GM12878 (cell line): ENCODE measurements around the gene DNAH1. TPM values are rescaled to one million over a fixed set of nuclear protein-coding genes. Genes with fewer than 3 reads are reported as not detected.

ENCODE experiments used
- ATAC-seq: fragments of 200-7000 bp; cut with Tn5 transposase; 3 replicates; pipeline ENCODE4 v1.9.1; 2020; ENCODE audit warnings: mild to moderate bottlenecking, moderate library complexity
- BruUV-seq: library from RNA; stranded (reverse); fragments of 400-500 nt; replicated peaks from 2 replicates; lab custom pipeline; 2021; lab: Mats Ljungman, UMichigan
- CTCF ChIA-PET: fragments of 300-600 bp; sonication (Branson Sonifier 250); formaldehyde crosslinking; extraction: SDS; loops from one replicate; lab custom pipeline; 2021; ENCODE audit warnings: inconsistent platforms; lab: Yijun Ruan, JAX
- POLR2A ChIA-PET: fragments of 350-600 bp; formaldehyde crosslinking; extraction: SDS; loops from one replicate; lab custom pipeline; 2021; ENCODE audit warnings: inconsistent platforms; lab: Charles Lee
- RAD21 ChIA-PET: fragments of 300-600 bp; sonication (Branson Sonifier 250); formaldehyde crosslinking; loops from one replicate; lab custom pipeline; 2023; ENCODE audit warnings: antibody characterized with exemption; ENCODE audit not compliant: unreplicated experiment; lab: Charles Lee
- SMC1A ChIA-PET: fragments of 300-600 bp; sonication (Branson Sonifier 250); formaldehyde crosslinking; loops from one replicate; lab custom pipeline; 2023; ENCODE audit not compliant: unreplicated experiment, uncharacterized antibody; lab: Charles Lee
- DNase-seq: peaks from one replicate; pipeline ENCODE4 v3.0.0-alpha.2; 2011; ENCODE audit warnings: low read depth, low spot score
- FAIRE-seq: peaks from 3 replicates; lab custom pipeline; 2011; peaks lifted over from hg19 to GRCh38; lab: Jason Lieb, UNC
- H2AFZ ChIP-seq: 2 replicates; pipeline ENCODE4 v1.6.0; 2011; ENCODE audit warnings: low read depth, low read length, control low read depth; ENCODE audit not compliant: control insufficient read depth
- H3K27ac ChIP-seq: 2 replicates; pipeline ENCODE4 v1.5.1; 2011; ENCODE audit warnings: control low read depth; ENCODE audit not compliant: control insufficient read depth, insufficient read depth
- H3K27me3 ChIP-seq, 2 experiments: replicated peaks in 1 of 2; 2 replicates each; pipeline versions ENCODE4 v1.6.0 to v1.6.1; 2011; ENCODE audit warnings: low read length in 1 of 2; ENCODE audit not compliant: control insufficient read depth in 2 of 2, insufficient read depth in 2 of 2
- H3K36me3 ChIP-seq, 2 experiments: 2 replicates each; pipeline ENCODE4 v1.5.1; 2011; ENCODE audit warnings: low read length in 1 of 2; ENCODE audit not compliant: control insufficient read depth in 2 of 2, insufficient read depth in 2 of 2
- H3K4me1 ChIP-seq: 2 replicates; pipeline ENCODE4 v1.6.1; 2011; ENCODE audit warnings: mild to moderate bottlenecking, low read length, moderate library complexity, mixed read lengths; ENCODE audit not compliant: control insufficient read depth, insufficient read depth
- H3K4me2 ChIP-seq: 2 replicates; pipeline ENCODE4 v1.6.0; 2011; ENCODE audit warnings: control low read depth; ENCODE audit not compliant: control insufficient read depth, insufficient read depth
- H3K4me3 ChIP-seq: fragments of 200-600 bp; sonication (generic); 2 replicates; pipeline ENCODE4 v1.5.1; 2016
- H3K79me2 ChIP-seq: 2 replicates; pipeline ENCODE4 v1.6.0; 2011; ENCODE audit warnings: low read length; ENCODE audit not compliant: control insufficient read depth, insufficient read depth
- H3K9ac ChIP-seq: 2 replicates; pipeline ENCODE4 v1.8.0; 2011; ENCODE audit warnings: low read length, control low read depth, mixed read lengths; ENCODE audit not compliant: control insufficient read depth, insufficient read depth
- H3K9me3 ChIP-seq: replicated peaks from 3 replicates; pipeline ENCODE4 v1.5.1; 2011; ENCODE audit warnings: mild to moderate bottlenecking, low read length; ENCODE audit not compliant: control insufficient read depth, insufficient read depth
- H4K20me1 ChIP-seq: 2 replicates; pipeline ENCODE4 v1.6.0; 2011; ENCODE audit not compliant: control insufficient read depth, insufficient read depth
- ATF3 ChIP-seq: IDR thresholded peaks from 2 replicates; pipeline ENCODE4 v1.6.1; 2011; ENCODE audit warnings: low read depth, mild to moderate bottlenecking, low read length, moderate library complexity, borderline replicate concordance; ENCODE audit errors: extremely low read depth
- E4F1 ChIP-seq: fragments of 450-650 bp; IDR thresholded peaks from 2 replicates; pipeline ENCODE4 v1.6.1; 2018; ENCODE audit warnings: borderline replicate concordance, mild to moderate bottlenecking; ENCODE audit not compliant: partially characterized antibody
- ETV6 ChIP-seq, 2 experiments: fragments of 450-650 bp in 1 of 2; IDR thresholded peaks in 1 of 2; conservative IDR thresholded peaks in 1 of 2; 2 replicates each; pipeline ENCODE4 v1.6.1; 2014; ENCODE audit warnings: antibody characterized with exemption in 1 of 2, borderline replicate concordance in 1 of 2, low read depth in 1 of 2, mild to moderate bottlenecking in 1 of 2, moderate library complexity in 1 of 2
- EZH2 ChIP-seq: IDR thresholded peaks from 2 replicates; pipeline ENCODE4 v1.6.1; 2012; ENCODE audit warnings: low read depth, mild to moderate bottlenecking, control low read depth, inconsistent platforms, low read length, borderline replicate concordance; ENCODE audit not compliant: control insufficient read depth
- HDAC6 ChIP-seq: fragments of 200-600 bp; sonication (generic); IDR thresholded peaks from one replicate; pipeline ENCODE4 v1.8.0; 2017; ENCODE audit warnings: antibody characterized with exemption; ENCODE audit not compliant: unreplicated experiment
- IKZF1 ChIP-seq: fragments of 450-650 bp; conservative IDR thresholded peaks from 2 replicates; pipeline ENCODE4 v1.6.1; 2017; ENCODE audit warnings: antibody characterized with exemption, mild to moderate bottlenecking
- NR2C1 ChIP-seq: fragments of 450-650 bp; IDR thresholded peaks from 2 replicates; pipeline ENCODE4 v1.6.1; 2017; ENCODE audit warnings: antibody characterized with exemption, mild to moderate bottlenecking, moderate library complexity
- PBX3 ChIP-seq: IDR thresholded peaks from 2 replicates; pipeline ENCODE4 v1.6.1; 2011; ENCODE audit warnings: mild to moderate bottlenecking, low read depth, low read length, moderate library complexity; ENCODE audit not compliant: insufficient replicate concordance
- SREBF1 ChIP-seq: IDR thresholded peaks from 2 replicates; pipeline ENCODE4 v1.6.1; 2012; ENCODE audit warnings: mild to moderate bottlenecking, low read length
- YY1 ChIP-seq: IDR thresholded peaks from 2 replicates; pipeline ENCODE4 v1.6.1; 2011; ENCODE audit warnings: low read depth, mild to moderate bottlenecking, low read length
- ZNF687 ChIP-seq: fragments of 450-650 bp; IDR thresholded peaks from 2 replicates; pipeline ENCODE4 v1.6.1; 2017; ENCODE audit warnings: mild to moderate bottlenecking, moderate library complexity
- ZSCAN29 ChIP-seq: fragments of 450-650 bp; IDR thresholded peaks from 2 replicates; pipeline ENCODE4 v1.6.1; 2017; ENCODE audit warnings: mild to moderate bottlenecking, moderate library complexity
- WGBS: methylation state at CpG from one replicate; pipeline ENCODE4 v1.1.6; 2016; ENCODE audit warnings: low lambda C conversion rate; ENCODE audit not compliant: insufficient replicate concordance, insufficient coverage; ENCODE audit errors: missing lambda C conversion rate; 5-methylcytosine and 5-hydroxymethylcytosine counted together
- in situ Hi-C: fragments of 300-500 bp; cut with MboI; formaldehyde crosslinking; loops from 9 replicates; pipeline ENCODE4 v1.14.3; 2018; ENCODE audit warnings: mixed read lengths
- intact Hi-C: fragments of 100-400 bp; cut with micrococcal nuclease; formaldehyde crosslinking; loops from one replicate; pipeline ENCODE4 v1.14.2; 2022; ENCODE audit not compliant: unreplicated experiment
- polyA plus RNA-seq, 11 experiments: library from polyadenylated mRNA; depleted of rRNA in 4 of 11; unstranded in 6 of 11; stranded (reverse) in 5 of 11; fragments of >200 nt; fragmentation: Nextera tagmentation in 4 of 11; fragmentation: Illumina TruSeq in 1 of 11; extraction: Ambion mirVana in 4 of 11; extraction: Trizol in 1 of 11; gene quantifications; 1 replicate in 1 of 11; 2 replicates in 10 of 11; pipeline versions ENCODE4 v1.2.1 to v1.2.3, GENCODE V29; 2011 to 2016; ENCODE audit warnings: inconsistent platforms in 2 of 11, missing spikeins in 2 of 11, low read depth in 1 of 11
- total RNA-seq, 4 experiments: library from RNA; depleted of rRNA in 3 of 4; stranded (reverse); fragments of >200 nt in 3 of 4; fragmentation: Illumina TruSeq in 1 of 4; extraction: Trizol in 1 of 4; gene quantifications; 2 replicates each; pipeline versions ENCODE4 v1.2.1 to v1.2.3, GENCODE V29; 2013 to 2021

The DNAH1 gene
- total and polyA plus RNA-seq, 10 of the 15 experiments (the other 5 are each of a cell fraction or from before 2014, with no cell fraction given) = 0.31 to 5.8 (median 2.7) TPM

GRCh38 chr3:52381623-52382022 is 65.5 kb downstream of the DNAH1 start:
- CTCF ChIA-PET = interaction anchor here (1.3 to 1.4 kb wide), 2 partner anchors 43 to 66 kb away, joined by 5 to 7 read pairs; no protein-coding TSS in a partner anchor
- H3K4me2 ChIP-seq = no peak overlapping the region
- intact Hi-C loops = no loop called here
- TF ChIP-seq PBX3 = no peak
- TF ChIP-seq HDAC6 = no peak
- TF ChIP-seq EZH2 = no peak
- TF ChIP-seq ETV6 (conservative IDR thresholded peaks at IDR 0.05 in 1 of 2, IDR thresholded peaks at IDR 0.05 in 1 of 2; ENCODE audit: borderline replicate concordance in 1 of 2, low read depth in 1 of 2) = no peak
- TF ChIP-seq ATF3 = no peak
- TF ChIP-seq ZSCAN29 = no peak
- TF ChIP-seq SREBF1 = no peak
- no peak for TF ChIP-seq ZNF687
- TF ChIP-seq IKZF1 = no peak
- no peak for TF ChIP-seq E4F1
- no peak for TF ChIP-seq YY1
- TF ChIP-seq NR2C1 = no peak

More at GRCh38 chr3:52381623-52382022, 65.5 kb downstream of the DNAH1 start:
- RAD21 ChIA-PET = no interaction called here
- Histone ChIP-seq H3K4me1 (no peaks in the 10 kb centered on the region; the same call in 1 of the 2 replicates), H3K36me3 (no peaks in the 10 kb centered on the region), H4K20me1 (no peaks in the 10 kb centered on the region), H3K9ac (no peak overlapping the region), H3K27ac (no peak overlapping the region), H2AFZ (no peak overlapping the region), H3K9me3 (no peaks in the 10 kb centered on the region), H3K27me3 (no peaks in the 10 kb centered on the region), H3K79me2 (no peaks in the 10 kb centered on the region), H3K4me3 (no peak overlapping the region)
- no TSS peak for BruUV-seq
- FAIRE-seq (no peak), ATAC-seq (no peak), DNase-seq (no peak)
- POLR2A ChIA-PET = no interaction called here
- in situ Hi-C loops = no loop called here
- SMC1A ChIA-PET = no interaction called here
- WGBS = 68% methylated on average over 18 of the region's 18 CpGs
